Measurements from ENCODE around the gene GDF9.

GRCh38 chr5:132841305-132841704 lies 25.0 kb downstream of the GDF9 start:
- TF ChIP-seq CTCF (conservative IDR thresholded peaks at IDR 0.05) (no peak), EZH2 (IDR thresholded peaks at IDR 0.05; ENCODE audit: low read depth) (no peak)

All from PC-9 (cell line).